H54 (cell line): ENCODE data around the gene C1QTNF9.
"Not testable (repeated sequence)": the region's sequence is repeated elsewhere in the genome, so short reads cannot be mapped to it uniquely, and the experiment has no call there.

Experiments
- DNase-seq: peaks from one replicate; pipeline ENCODE4 v3.0.0; 2011; ENCODE audit warnings: low spot score, mixed read lengths; ENCODE audit not compliant: insufficient read length
- FAIRE-seq: peaks from 3 replicates; lab custom pipeline; 2011; peaks lifted over from hg19 to GRCh38; lab: Jason Lieb, UNC
- POLR2A ChIP-seq: IDR thresholded peaks from 2 replicates; pipeline ENCODE4 v1.6.1; 2011; ENCODE audit warnings: low read depth, mild to moderate bottlenecking, low read length

C1QTNF9 gene

DNA sequence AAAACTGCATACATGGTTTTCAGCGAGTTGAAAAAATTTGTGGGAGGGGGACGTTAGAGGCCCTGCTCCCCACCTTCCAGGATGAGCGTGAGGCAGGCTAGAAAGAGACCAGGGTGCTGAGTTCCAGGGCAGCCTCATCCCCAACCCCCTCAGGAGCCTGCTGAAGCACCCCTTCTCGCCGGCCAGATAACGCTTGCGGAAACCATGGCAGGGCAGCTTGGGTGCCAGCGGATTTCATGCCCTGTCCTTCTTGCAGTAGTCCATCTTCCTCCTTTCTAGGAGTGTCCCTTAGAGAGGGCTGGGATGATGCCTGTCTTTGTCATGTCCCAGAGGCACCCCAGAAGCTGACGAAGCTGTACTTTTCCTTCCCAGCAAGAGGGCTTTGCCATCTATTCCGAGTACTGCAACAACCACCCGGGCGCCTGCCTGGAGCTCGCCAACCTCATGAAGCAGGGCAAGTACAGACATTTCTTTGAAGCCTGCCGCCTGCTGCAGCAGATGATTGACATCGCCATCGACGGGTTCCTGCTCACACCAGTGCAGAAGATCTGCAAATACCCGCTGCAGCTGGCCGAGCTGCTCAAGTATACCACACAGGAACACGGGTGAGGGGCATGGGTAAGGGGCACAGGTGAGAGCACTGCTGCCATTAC, 19.0 kb upstream of the C1QTNF9 start:
- TF ChIP-seq POLR2A = no peak
- FAIRE-seq (no peak), DNase-seq (no peak)

DNA sequence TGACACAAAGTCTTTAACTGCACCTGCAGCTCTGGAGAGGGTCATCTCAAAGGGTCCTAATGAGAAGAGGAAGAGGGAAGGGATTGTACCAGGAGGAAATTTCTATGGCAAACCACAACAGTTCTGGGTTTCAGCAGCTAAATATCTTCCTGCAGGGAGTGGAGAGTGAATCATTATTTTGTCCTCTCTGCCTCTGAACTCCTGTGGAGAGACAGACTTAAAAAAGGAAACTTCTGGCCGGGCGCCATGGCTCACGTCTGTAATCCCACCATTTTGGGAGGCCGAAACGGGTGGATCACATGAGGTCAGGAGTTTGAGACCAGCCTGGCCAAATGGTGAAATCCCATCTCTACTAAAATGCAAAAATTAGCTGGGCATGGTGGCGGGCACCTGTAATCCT, 16.9 kb upstream of the C1QTNF9 start:
- FAIRE-seq (no peak), DNase-seq (no peak)
- no peak for TF ChIP-seq POLR2A

DNA sequence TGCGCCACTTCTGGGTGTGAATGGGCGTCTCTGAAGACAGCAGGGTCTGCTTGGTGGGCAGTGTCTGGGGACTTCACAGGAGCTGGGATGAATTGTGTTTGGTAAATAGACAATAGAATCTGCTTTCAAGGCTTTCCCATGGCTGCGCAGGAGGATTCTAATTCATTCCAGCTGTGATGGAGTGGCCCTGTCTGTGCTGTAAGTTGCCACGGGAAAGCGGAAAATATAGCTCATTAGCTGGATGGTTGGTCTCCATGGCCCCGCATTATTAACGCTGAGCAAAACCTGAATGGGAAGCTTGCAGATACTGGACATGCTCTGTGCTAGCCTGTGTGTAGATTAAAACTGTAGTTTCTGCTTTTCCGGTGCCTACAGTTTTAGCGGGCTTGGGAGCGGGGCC, 15.6 kb upstream of the C1QTNF9 start:
- no peak for TF ChIP-seq POLR2A
- no peak for DNase-seq
- FAIRE-seq = no peak

DNA sequence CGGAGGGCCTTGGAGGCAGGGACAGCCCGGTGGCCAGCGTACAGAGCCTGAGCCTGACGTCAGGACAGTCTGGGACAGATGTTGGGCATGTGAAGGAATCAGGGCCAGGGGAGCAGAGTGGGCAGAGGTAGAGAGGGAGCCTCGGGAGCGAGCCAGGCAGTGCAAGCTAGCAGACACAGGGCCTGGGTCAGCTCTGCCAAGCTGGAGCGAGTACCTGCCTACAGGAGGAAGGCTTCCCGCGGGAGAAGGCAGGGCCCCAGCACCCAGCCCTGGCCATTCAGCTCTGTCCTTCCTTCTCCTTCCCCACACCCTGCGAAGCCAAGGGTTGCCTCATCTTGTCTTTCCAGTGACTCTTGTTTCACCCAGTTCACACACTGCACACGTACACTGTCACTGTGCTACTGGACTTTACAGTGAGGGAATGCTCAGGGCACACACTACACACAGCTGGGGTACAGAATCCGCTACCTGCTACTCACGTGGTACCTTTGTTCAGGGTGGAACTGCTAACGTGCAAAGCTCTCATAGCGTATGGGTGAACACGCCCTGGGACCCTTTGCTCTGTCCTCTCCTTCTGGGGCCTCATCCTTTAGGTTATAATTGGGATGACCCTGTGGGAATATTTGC, 9.8 kb upstream of the C1QTNF9 start:
- FAIRE-seq = no peak
- TF ChIP-seq POLR2A = no peak
- no peak for DNase-seq

DNA sequence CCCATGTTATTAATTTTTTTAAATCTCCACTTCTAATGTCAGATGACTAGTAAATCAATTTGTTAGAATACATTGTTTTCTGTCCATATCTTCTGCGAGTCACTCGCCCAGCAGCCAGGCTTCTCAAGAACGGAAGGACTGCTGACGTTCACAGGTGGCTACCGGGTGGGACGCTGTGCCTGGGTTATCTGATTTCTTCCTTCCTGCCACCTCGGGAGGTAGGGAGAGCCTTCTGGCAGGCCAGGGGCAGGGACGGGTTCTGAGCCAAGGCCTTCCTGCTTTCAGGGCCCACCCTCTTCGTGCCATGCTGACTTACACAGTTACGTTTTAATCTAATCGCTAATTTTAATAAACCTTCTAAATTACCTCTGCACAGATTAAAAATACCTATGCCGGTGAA, 7.9 kb upstream of the C1QTNF9 start:
- DNase-seq = no peak
- no peak for TF ChIP-seq POLR2A
- no peak for FAIRE-seq

DNA sequence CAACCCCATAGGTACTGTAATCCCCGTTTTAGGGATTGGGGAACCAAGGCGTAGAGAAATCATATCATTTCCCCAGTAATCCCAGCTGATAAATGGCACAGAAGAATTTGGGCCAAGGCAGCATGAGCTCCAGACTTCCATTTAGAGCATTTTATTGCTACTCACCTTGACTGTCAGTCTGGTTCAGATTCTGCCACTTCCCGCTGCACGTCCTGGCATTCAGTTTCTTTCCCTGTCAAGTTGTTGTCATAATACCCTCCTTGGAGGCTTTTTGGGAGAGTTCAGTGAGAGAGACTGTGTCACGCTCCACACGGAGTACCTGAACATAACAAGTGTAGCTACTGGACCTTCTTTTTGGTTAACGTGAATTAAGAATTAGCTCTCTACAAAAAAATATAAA, 7.5 kb upstream of the C1QTNF9 start:
- FAIRE-seq (no peak), DNase-seq (no peak)
- no peak for TF ChIP-seq POLR2A

DNA sequence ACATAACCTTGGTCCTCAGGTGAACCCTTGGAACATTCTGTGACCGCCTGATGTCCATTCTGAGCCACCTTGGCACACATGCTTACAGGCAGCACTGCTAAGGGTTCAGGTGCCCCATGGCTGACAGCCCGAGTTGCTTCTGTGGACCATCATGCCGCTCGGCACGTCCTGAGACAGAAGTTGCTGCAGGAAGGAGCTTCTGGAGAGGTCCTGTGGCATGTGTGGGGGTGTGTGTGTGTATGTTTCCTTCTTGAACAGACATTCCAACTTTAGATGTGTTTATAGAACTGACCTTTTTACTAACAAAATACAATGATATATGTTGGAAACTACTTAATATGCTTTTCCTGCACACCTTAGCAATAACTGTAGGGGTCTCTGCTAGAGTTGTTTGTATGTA, 4.8 kb upstream of the C1QTNF9 start:
- DNase-seq (no peak), FAIRE-seq (no peak)
- TF ChIP-seq POLR2A = no peak

DNA sequence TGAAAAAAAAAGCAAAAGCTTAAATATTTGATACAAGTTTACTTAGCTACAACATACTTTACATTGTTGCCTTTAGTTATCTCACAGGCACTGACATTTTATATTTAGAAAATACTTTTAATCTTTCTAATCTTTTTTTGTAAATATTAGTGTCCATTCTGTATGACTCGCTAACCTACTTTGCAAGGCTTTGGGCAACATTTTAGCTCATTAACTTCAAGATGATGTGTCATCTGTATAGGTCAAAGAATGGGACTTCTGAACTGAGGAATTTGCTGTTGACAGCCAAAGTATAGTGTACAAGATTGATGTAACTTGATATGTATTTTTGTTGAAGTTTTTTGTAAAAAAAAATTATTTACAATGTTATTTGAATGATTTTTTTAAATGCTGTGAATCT, 2.7 kb upstream of the C1QTNF9 start:
- no peak for TF ChIP-seq POLR2A
- DNase-seq = peak; percentile 12
- no peak for FAIRE-seq

DNA sequence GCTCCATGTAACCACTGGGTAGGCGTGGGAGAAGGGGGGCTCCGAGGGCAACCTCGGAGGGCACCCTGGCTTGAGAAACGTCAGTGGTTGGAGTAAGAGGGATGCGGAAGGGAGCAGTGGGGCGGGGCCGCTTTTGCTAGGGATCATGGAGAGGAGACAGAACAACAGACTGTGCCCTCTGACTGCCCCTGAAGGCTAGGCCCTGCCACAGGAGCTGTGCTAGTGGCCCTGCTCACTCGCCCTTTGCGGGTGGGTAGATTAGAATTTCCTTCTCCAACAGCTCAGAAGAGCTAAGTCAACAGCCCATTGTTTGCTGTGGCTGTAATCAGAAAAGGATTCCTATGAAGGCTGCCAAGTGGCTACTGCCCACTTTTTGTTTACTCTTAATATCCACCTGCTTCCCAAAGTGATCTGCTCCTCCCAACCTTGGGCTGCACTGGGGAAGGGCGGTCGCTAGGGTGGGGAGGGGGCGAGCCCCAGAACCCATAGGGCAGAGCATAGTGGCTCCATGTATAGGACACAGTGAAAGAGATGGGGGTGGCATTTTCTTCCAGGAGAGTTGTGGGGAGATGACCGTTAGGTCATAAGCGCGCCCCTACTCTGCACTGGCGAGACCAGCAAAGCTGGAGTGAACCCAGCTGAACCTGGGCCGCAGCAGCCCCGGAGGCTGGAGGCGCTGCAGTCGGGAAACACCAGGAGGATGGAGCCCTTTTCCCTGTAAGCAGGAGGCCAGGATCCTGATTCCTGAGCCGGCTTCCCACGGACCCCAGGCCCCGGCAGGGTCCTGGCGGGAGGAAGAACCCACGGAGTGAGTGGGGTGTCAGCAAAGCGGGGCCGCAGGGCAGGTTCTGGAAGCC, 1.9 kb upstream of the C1QTNF9 start:
- FAIRE-seq (no peak), DNase-seq (no peak)
- no peak for TF ChIP-seq POLR2A

DNA sequence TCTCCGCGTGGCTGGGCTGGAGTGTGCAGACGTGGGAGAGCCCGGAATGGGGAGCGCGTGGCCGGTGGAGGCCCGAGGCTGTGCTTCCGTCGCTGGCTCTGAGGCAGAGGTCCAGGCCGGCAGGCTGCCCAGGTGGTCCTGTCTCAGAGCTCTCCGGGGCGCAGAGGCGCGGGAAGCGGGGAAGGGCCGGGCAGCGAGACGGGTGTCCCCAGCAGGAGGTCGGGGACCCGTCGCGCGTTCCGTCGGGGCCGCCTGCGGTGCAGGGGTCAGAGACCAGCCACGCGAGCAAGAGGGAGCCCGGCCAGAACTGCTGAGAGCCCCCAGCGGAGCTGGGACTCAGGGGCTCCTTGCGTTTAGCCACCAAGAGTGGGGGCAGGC, 1.3 kb upstream of the C1QTNF9 start:
- no peak for TF ChIP-seq POLR2A
- no peak for FAIRE-seq
- no peak for DNase-seq

DNA sequence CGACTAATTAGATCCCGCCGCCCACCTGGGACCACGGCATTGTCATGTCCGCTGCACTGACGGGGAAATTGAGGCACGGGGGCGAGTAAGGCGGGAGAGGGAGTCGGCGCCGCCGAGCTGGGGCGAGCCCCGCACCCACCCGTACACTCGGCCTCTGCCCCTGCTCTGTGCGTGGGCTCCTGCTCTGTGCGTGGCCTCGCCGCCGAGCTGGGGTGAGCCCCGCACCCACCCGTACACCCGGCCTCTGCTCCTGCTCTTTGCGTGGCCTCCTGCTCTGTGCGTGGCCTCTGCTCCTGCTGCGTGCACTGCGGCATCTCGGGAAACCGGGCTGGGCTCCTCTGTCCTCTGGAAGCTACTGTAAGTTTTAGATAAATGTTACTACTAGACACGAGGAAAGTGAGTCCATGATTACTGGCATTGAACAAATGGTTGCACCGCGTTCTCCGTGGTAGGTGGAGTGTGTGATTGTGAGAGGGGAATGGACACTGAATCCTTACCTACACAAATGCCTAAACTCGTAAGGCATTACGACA, 826 bp upstream of the C1QTNF9 start:
- no peak for TF ChIP-seq POLR2A
- DNase-seq = no peak
- no peak for FAIRE-seq

DNA sequence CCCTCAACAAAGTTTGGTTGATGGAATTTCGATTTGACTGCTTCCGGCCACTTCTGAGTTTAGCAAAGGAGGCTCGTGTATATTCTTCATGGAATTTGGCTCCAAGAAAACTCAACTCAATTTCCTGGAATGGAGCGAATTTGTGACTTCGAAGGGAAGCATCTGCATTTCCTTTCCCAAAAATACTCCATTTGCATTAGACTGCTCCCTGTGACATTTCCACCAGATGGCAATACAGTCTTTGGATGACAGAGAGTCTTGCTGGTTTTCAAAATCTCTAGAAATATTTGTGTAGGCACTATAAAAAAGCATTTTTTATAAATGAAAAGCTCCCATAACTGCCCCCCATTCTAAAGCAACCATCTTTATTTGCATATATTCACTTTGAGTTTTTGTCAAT, 4.1 kb downstream of the C1QTNF9 start:
- no peak for FAIRE-seq

DNA sequence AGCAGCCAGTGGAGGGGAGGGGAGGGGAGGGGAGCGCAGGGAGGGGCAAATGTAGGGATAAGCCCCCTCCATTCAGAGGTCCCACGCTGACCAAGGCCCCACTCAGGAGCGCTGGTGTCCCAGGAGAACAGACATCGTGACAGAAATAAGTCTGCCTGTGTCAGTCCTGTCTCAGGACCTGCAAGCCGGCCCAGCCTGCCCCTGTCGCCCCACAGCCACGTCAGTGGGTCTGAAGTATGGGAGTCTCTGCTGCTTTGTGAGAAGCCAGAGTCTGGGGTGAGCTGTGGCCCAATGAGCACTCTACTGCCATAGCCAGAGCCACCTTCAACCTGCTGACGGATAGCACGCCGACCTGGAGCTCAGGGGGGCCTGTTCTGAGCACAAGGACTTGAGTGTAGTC, 8.5 kb downstream of the C1QTNF9 start:
- not testable (repeated sequence) for DNase-seq, FAIRE-seq

More for the DNA sequence above, 4.1 kb downstream of the C1QTNF9 start:
- TF ChIP-seq POLR2A = no peak
- DNase-seq = no peak

DNA sequence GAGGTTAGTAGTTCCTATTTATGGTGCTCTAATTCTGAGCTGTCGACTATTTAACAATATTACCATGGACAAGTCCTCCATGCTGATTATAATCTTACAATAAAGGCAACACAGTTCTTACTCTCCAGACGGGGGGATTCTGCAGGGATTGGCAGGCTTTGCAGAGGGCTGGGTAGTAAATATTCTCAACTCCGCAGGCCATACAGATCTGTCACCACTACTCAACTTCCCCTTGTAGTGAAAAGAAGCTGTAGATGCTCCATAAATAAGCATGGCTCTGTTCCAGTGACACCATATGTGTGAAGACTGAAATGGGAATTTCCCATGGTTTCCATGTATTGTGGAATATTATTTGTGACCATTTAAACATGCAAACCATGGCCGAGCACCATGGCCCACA, 9.5 kb downstream of the C1QTNF9 start:
- not testable (repeated sequence) for DNase-seq, FAIRE-seq

DNA sequence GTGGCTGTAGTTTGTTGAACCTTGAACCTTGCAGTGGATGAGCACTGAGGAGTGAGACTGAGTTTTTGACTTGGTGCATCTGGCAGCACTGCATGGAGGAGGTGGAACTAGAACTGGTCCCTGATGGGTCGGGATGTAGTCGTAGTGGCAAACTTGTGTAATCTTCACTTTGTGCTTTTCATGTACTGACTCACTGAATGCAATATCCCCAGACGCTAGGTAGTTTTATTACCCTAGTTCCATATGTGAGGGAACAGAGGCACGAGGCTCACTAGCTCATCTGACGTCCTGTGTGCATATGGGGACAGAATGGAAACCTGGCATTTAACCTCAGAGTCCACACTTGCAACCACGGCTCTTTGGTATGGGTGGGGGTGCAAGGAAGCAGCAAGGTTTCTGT, 10.3 kb downstream of the C1QTNF9 start:
- DNase-seq, FAIRE-seq: not testable (repeated sequence)

DNA sequence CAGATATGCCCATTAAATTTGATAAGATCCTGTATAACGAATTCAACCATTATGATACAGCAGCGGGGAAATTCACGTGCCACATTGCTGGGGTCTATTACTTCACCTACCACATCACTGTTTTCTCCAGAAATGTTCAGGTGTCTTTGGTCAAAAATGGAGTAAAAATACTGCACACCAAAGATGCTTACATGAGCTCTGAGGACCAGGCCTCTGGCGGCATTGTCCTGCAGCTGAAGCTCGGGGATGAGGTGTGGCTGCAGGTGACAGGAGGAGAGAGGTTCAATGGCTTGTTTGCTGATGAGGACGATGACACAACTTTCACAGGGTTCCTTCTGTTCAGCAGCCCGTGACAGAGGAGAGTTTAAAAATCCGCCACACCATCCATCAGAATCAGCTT, 12.0 kb downstream of the C1QTNF9 start:
- not testable (repeated sequence) for FAIRE-seq

DNA sequence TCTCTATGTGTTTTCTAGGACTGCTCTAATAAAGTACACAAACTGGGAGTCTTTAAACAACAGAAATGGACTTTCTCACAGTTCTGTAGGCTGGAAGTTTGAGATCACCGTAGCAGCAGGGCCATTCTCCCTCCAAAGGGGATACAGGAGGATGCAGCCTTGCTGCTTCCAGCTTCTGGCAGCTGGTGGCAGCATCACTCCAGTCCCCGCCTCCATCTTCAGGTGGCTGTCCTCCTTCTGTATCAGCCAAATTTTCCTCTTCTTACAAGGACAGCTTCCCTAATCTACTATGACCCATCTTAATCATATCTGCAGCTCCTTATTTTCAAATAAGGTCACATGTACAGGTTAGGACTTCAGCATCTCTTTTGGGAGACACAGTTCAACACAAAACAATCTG, 13.1 kb downstream of the C1QTNF9 start:
- DNase-seq, FAIRE-seq: not testable (repeated sequence)

More for the DNA sequence above, 12.0 kb downstream of the C1QTNF9 start:
- DNase-seq = not testable (repeated sequence)
